Neural cell (in vitro differentiated cells): Measurements from ENCODE around the gene PCCA. TPM values are rescaled to one million over a fixed set of nuclear protein-coding genes. Genes with fewer than 3 reads are reported as not detected.

Experiments used
- H2AFZ ChIP-seq: fragments of 200-600, 300-800 bp; sonication (generic), shearing (Covaris generic); 2 replicates; pipeline ENCODE4 v1.6.0; 2014; ENCODE audit warnings: low read depth, mild to moderate bottlenecking, antibody characterized with exemption, low read length, moderate library complexity
- H3F3A ChIP-seq: fragments of 200-600 bp; shearing (Covaris generic); 2 replicates; pipeline ENCODE4 v1.6.1; 2016; ENCODE audit warnings: mild to moderate bottlenecking, moderate library complexity, mixed read lengths, antibody characterized with exemption, low read length; ENCODE audit not compliant: insufficient read depth, poor library complexity, severe bottlenecking
- H3K27ac ChIP-seq: fragments of 200-600, 300-800 bp; sonication (generic), shearing (Covaris generic); 2 replicates; pipeline ENCODE4 v1.5.1; 2014; ENCODE audit warnings: mild to moderate bottlenecking, low read length, moderate library complexity
- H3K27me3 ChIP-seq: fragments of 300-800, 200-600 bp; sonication (generic), shearing (Covaris generic); 2 replicates; pipeline ENCODE4 v1.6.0; 2014; ENCODE audit warnings: mild to moderate bottlenecking, low read depth, low read length, moderate library complexity; ENCODE audit not compliant: insufficient read depth
- H3K36me3 ChIP-seq: fragments of 300-800, 200-600 bp; sonication (generic), shearing (Covaris generic); 2 replicates; pipeline ENCODE4 v1.5.1; 2014; ENCODE audit warnings: mild to moderate bottlenecking, antibody characterized with exemption, low read length, moderate library complexity; ENCODE audit not compliant: insufficient read depth
- H3K4me2 ChIP-seq: fragments of 300-800, 200-600 bp; sonication (generic), shearing (Covaris generic); 2 replicates; pipeline ENCODE4 v1.6.0; 2014; ENCODE audit warnings: mild to moderate bottlenecking, low read length
- H3K4me3 ChIP-seq: fragments of 300-800, 200-600 bp; sonication (generic), shearing (Covaris generic); 2 replicates; pipeline ENCODE4 v1.5.1; 2014; ENCODE audit warnings: mild to moderate bottlenecking, low read length, moderate library complexity
- H3K79me2 ChIP-seq: fragments of 200-600 bp; shearing (Covaris generic); replicated peaks from 2 replicates; pipeline ENCODE4 v1.6.0; 2014; ENCODE audit warnings: mild to moderate bottlenecking, low read length, moderate library complexity; ENCODE audit not compliant: insufficient read depth
- H3K9ac ChIP-seq: fragments of 300-800, 200-600 bp; sonication (generic), shearing (Covaris generic); 2 replicates; pipeline ENCODE4 v1.6.1; 2016; ENCODE audit warnings: mild to moderate bottlenecking, low read length, mixed read lengths
- H3K9me2 ChIP-seq: fragments of 200-600 bp; shearing (Covaris generic); 2 replicates; pipeline ENCODE4 v1.6.1; 2016; ENCODE audit warnings: mild to moderate bottlenecking, low read length, mixed read lengths; ENCODE audit not compliant: insufficient read depth
- H3K9me3 ChIP-seq: fragments of 200-600, 300-800 bp; sonication (generic), shearing (Covaris generic); 2 replicates; pipeline ENCODE4 v1.6.1; 2016; ENCODE audit warnings: mild to moderate bottlenecking, mixed run types, low read length, moderate library complexity, mixed read lengths
- H4K20me1 ChIP-seq: fragments of 200-600 bp; shearing (Covaris generic); 2 replicates; pipeline ENCODE4 v1.6.1; 2016; ENCODE audit warnings: mild to moderate bottlenecking, mixed run types; ENCODE audit not compliant: insufficient read depth
- EP300 ChIP-seq: fragments of 450-650 bp; conservative IDR thresholded peaks from 2 replicates; pipeline ENCODE4 v1.6.1; 2014; ENCODE audit warnings: antibody characterized with exemption, mild to moderate bottlenecking, moderate library complexity; ENCODE audit not compliant: poor library complexity, severe bottlenecking
- EZH2 ChIP-seq: fragments of 200-600, 300-800 bp; shearing (Covaris generic), sonication (generic); IDR thresholded peaks from 2 replicates; pipeline ENCODE4 v1.6.1; 2014; ENCODE audit warnings: antibody characterized with exemption, low read length, borderline replicate concordance, mild to moderate bottlenecking; ENCODE audit not compliant: insufficient read depth, poor library complexity, severe bottlenecking
- MXI1 ChIP-seq: fragments of 450-650 bp; conservative IDR thresholded peaks from 2 replicates; pipeline ENCODE4 v1.6.1; 2014; ENCODE audit warnings: antibody characterized with exemption, mild to moderate bottlenecking; ENCODE audit not compliant: poor library complexity, severe bottlenecking
- POLR2AphosphoS5 ChIP-seq: IDR thresholded peaks from 2 replicates; pipeline ENCODE4 v1.6.1; 2012
- RAD21 ChIP-seq: fragments of 450-650 bp; conservative IDR thresholded peaks from 2 replicates; pipeline ENCODE4 v1.6.1; 2014; ENCODE audit warnings: antibody characterized with exemption, mild to moderate bottlenecking, moderate library complexity
- SMC3 ChIP-seq: fragments of 450-650 bp; conservative IDR thresholded peaks from 2 replicates; pipeline ENCODE4 v1.6.1; 2014; ENCODE audit warnings: antibody characterized with exemption, mild to moderate bottlenecking, moderate library complexity; ENCODE audit not compliant: poor library complexity
- TAF1 ChIP-seq: IDR thresholded peaks from 2 replicates; pipeline ENCODE4 v1.6.1; 2012; ENCODE audit warnings: low read depth
- polyA plus RNA-seq: library from polyadenylated mRNA; depleted of rRNA; stranded (reverse); fragments of >200 nt; gene quantifications from 2 replicates; pipeline ENCODE4 v1.2.3, GENCODE V29; 2014
- TF ChIP-seq, protein P1 (sequence below): fragments of 450-650 bp; IDR thresholded peaks from 2 replicates; pipeline ENCODE4 v1.5.1; 2014; ENCODE audit warnings: antibody characterized with exemption, mild to moderate bottlenecking, moderate library complexity; ENCODE audit not compliant: poor library complexity, severe bottlenecking
- TF ChIP-seq, protein P2 (sequence below): IDR thresholded peaks from 2 replicates; pipeline ENCODE4 v1.6.1; 2012; ENCODE audit warnings: borderline replicate concordance

PCCA gene
- polyA plus RNA-seq, 1 donor from 2014 or later = 17.0 TPM

DNA sequence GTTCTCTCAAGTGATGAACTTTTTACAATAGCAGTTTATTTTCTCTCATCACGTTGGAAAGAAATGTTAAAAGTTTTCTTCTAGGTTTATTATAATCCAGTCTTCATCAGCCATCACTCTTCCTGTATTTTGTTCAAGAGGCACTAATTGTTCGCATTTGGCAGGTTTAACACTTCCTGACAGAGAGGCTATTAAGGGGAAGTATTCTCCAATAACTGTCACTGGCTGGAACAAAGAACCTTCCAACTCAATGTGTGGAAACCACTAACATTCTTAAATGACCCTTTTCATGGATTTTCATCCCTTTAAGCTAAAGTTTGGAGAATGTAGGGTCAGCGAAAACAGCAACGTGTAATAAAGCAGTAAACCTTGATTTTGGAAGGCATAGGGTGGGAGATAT, 145.1 kb downstream of the PCCA start:
- H3K36me3 ChIP-seq = no peaks in the 10 kb centered on the region
- no peaks in the 10 kb centered on the region for H3K9me2 ChIP-seq
- no peaks in the 10 kb centered on the region for H3K27me3 ChIP-seq
- no peaks in the 10 kb centered on the region for H4K20me1 ChIP-seq
- H3K9me3 ChIP-seq = no peaks in the 10 kb centered on the region
- TF ChIP-seq POLR2AphosphoS5 (no peak), EP300 (no peak), TAF1 (no peak), RAD21 (no peak), EZH2 (no peak), SMC3 (no peak), MXI1 (no peak)
- TF ChIP-seq, protein P1, sequence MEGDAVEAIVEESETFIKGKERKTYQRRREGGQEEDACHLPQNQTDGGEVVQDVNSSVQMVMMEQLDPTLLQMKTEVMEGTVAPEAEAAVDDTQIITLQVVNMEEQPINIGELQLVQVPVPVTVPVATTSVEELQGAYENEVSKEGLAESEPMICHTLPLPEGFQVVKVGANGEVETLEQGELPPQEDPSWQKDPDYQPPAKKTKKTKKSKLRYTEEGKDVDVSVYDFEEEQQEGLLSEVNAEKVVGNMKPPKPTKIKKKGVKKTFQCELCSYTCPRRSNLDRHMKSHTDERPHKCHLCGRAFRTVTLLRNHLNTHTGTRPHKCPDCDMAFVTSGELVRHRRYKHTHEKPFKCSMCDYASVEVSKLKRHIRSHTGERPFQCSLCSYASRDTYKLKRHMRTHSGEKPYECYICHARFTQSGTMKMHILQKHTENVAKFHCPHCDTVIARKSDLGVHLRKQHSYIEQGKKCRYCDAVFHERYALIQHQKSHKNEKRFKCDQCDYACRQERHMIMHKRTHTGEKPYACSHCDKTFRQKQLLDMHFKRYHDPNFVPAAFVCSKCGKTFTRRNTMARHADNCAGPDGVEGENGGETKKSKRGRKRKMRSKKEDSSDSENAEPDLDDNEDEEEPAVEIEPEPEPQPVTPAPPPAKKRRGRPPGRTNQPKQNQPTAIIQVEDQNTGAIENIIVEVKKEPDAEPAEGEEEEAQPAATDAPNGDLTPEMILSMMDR = no peak
- TF ChIP-seq, protein P2, sequence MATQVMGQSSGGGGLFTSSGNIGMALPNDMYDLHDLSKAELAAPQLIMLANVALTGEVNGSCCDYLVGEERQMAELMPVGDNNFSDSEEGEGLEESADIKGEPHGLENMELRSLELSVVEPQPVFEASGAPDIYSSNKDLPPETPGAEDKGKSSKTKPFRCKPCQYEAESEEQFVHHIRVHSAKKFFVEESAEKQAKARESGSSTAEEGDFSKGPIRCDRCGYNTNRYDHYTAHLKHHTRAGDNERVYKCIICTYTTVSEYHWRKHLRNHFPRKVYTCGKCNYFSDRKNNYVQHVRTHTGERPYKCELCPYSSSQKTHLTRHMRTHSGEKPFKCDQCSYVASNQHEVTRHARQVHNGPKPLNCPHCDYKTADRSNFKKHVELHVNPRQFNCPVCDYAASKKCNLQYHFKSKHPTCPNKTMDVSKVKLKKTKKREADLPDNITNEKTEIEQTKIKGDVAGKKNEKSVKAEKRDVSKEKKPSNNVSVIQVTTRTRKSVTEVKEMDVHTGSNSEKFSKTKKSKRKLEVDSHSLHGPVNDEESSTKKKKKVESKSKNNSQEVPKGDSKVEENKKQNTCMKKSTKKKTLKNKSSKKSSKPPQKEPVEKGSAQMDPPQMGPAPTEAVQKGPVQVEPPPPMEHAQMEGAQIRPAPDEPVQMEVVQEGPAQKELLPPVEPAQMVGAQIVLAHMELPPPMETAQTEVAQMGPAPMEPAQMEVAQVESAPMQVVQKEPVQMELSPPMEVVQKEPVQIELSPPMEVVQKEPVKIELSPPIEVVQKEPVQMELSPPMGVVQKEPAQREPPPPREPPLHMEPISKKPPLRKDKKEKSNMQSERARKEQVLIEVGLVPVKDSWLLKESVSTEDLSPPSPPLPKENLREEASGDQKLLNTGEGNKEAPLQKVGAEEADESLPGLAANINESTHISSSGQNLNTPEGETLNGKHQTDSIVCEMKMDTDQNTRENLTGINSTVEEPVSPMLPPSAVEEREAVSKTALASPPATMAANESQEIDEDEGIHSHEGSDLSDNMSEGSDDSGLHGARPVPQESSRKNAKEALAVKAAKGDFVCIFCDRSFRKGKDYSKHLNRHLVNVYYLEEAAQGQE = no peak
- H3K79me2 ChIP-seq = peaks cover 4% of the 10 kb centered on the region
- no peak overlapping the region for H3K4me3 ChIP-seq
- H3K27ac ChIP-seq = no peak overlapping the region
- no peak overlapping the region for H3K4me2 ChIP-seq
- no peak overlapping the region for H3K9ac ChIP-seq
- H2AFZ ChIP-seq = no peak overlapping the region
- no peaks in the 10 kb centered on the region for H3F3A ChIP-seq

DNA sequence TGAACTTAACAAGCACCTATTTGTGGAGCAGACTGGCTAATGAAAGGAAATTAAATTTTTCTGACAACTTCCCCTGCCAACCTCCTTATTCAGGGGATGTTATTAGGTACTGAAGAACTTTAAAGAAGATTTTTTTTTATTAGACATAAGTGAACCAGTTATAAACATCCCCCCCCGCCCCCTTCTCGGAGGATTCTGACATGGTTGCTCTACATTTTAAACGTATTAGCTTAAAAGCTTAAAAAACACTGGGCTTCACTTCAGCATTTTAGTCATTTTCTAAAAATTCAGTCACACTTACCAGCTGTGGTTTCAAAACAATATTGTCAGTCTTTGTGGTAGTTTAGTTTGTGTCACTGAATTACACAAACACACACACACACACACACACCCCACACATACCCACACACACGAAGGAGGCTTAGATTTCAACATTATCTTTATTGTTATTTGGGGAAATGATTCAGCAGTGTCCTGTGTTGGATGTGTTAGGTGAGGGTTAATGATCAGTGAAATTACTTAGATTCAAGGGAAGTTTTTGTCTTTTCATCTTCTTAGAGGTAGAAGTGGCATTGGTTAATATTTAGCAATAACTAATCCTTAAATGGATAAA, 145.7 kb downstream of the PCCA start:
- H3K27me3 ChIP-seq = no peaks in the 10 kb centered on the region
- no peak overlapping the region for H3K4me3 ChIP-seq
- H3K9me2 ChIP-seq = no peaks in the 10 kb centered on the region
- H4K20me1 ChIP-seq = no peaks in the 10 kb centered on the region
- no peak overlapping the region for H3K27ac ChIP-seq
- peaks cover 4% of the 10 kb centered on the region for H3K79me2 ChIP-seq
- H3K4me2 ChIP-seq = no peak overlapping the region
- H3F3A ChIP-seq = no peaks in the 10 kb centered on the region
- no peaks in the 10 kb centered on the region for H3K9me3 ChIP-seq
- no peak overlapping the region for H2AFZ ChIP-seq
- no peaks in the 10 kb centered on the region for H3K36me3 ChIP-seq
- no peak overlapping the region for H3K9ac ChIP-seq
- TF ChIP-seq, protein P2 = no peak
- no peak for TF ChIP-seq RAD21
- TF ChIP-seq, protein P1 = no peak
- no peak for TF ChIP-seq MXI1
- no peak for TF ChIP-seq SMC3
- TF ChIP-seq TAF1 = no peak
- TF ChIP-seq POLR2AphosphoS5 = no peak
- no peak for TF ChIP-seq EP300
- no peak for TF ChIP-seq EZH2
